ENCODE measurements around the gene LRRTM4. TPM values are rescaled to one million over a fixed set of nuclear protein-coding genes. Genes with fewer than 3 reads are reported as not detected.

LRRTM4 gene
- total and polyA plus RNA-seq, 2 of the 13 experiments (the other 11 are each of a cell fraction or from before 2014, with no cell fraction given) = 1.2 TPM

DNA sequence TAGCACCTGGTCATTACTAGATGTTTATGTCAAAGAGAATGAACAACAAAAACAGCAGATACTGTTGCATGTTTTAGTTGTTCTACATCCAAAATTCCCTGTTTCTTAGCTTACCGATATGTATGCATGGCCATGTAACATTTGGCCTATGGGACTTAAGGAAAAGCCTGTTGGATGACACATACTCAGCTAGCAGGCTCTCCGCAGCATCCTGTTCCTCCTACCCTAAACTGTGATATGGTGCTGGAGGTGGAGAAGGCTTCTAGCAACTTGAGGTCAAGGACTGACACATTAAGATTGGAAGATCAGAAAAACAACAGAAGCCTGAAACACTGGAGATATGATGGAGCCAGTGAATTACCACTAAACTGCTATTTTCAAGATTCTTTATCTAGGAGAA lies 537.8 kb downstream of the LRRTM4 start:
- no TSS peak for BruUV-seq (replicated peaks)
- FAIRE-seq (no peak), DNase-seq (ENCODE audit: low spot score) (no peak), ATAC-seq (no peak)
- Histone ChIP-seq H4K20me1 (ENCODE audit: insufficient read depth, low read length) (no peaks in the 10 kb centered on the region), H3K79me2 (ENCODE audit: insufficient read depth, low read length) (no peaks in the 10 kb centered on the region), H3K4me1 (ENCODE audit: insufficient read depth, low read length) (no peaks in the 10 kb centered on the region), H3K9ac (ENCODE audit: insufficient read depth, low read depth, low read length) (no peak overlapping the region), H2AFZ (ENCODE audit: low read length) (no peak overlapping the region), H3K4me3 (replicated peaks in 1 of 3; ENCODE audit: insufficient read depth in 1 of 3, low read depth in 2 of 3, low read length in 3 of 3) (no peak overlapping the region), H3K27me3 (ENCODE audit: control insufficient read depth in 1 of 2, insufficient read depth in 2 of 2, low read length in 2 of 2) (no peaks in the 10 kb centered on the region), H3K36me3 (replicated peaks in 1 of 2; ENCODE audit: control insufficient read depth in 1 of 2, insufficient read depth in 2 of 2, low read length in 2 of 2) (no peaks in the 10 kb centered on the region), H3K4me2 (ENCODE audit: low read depth, low read length) (no peak overlapping the region), H3K27ac (ENCODE audit: extremely low read length, insufficient read depth, low read length) (no peak overlapping the region), H3K9me3 (ENCODE audit: low read length) (no peaks in the 10 kb centered on the region)
- in situ Hi-C loops (cut with HindIII; ENCODE audit: extremely low pct_ligation_motif_present, low pct_unique_long_range_greater_than_20kb) (no loop called here), intact Hi-C loops (cut with micrococcal nuclease; ENCODE audit: unreplicated experiment) (no loop called here)
- POLR2A ChIA-PET = no interaction called here
- CTCF ChIA-PET (ENCODE audit: low intra/inter-chr PET ratio, low total read pairs) = no interaction called here
- 13% methylated on average over 2 of the region's 2 CpGs for WGBS (ENCODE audit: low lambda C conversion rate)
- TF ChIP-seq SP1 (IDR thresholded peaks at IDR 0.05) (no peak), SP1 (CRISPR knock-in tag; IDR thresholded peaks at IDR 0.05) (no peak), ZNF264 (CRISPR knock-in tag; IDR thresholded peaks at IDR 0.05) (no peak), ZNF335 (CRISPR knock-in tag; IDR thresholded peaks at IDR 0.05) (no peak), MAFK (conservative IDR thresholded peaks at IDR 0.05 in 1 of 2, IDR thresholded peaks at IDR 0.05 in 1 of 2; ENCODE audit: low read length in 2 of 2) (no peak), ZNF816 (CRISPR knock-in tag; IDR thresholded peaks at IDR 0.05; ENCODE audit: borderline replicate concordance) (no peak), ZSCAN22 (CRISPR knock-in tag; IDR thresholded peaks at IDR 0.05) (no peak)
- TF ChIP-seq, protein P1, sequence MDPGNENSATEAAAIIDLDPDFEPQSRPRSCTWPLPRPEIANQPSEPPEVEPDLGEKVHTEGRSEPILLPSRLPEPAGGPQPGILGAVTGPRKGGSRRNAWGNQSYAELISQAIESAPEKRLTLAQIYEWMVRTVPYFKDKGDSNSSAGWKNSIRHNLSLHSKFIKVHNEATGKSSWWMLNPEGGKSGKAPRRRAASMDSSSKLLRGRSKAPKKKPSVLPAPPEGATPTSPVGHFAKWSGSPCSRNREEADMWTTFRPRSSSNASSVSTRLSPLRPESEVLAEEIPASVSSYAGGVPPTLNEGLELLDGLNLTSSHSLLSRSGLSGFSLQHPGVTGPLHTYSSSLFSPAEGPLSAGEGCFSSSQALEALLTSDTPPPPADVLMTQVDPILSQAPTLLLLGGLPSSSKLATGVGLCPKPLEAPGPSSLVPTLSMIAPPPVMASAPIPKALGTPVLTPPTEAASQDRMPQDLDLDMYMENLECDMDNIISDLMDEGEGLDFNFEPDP (CRISPR knock-in tag; conservative IDR thresholded peaks at IDR 0.05) = no peak
- TF ChIP-seq, protein P2, sequence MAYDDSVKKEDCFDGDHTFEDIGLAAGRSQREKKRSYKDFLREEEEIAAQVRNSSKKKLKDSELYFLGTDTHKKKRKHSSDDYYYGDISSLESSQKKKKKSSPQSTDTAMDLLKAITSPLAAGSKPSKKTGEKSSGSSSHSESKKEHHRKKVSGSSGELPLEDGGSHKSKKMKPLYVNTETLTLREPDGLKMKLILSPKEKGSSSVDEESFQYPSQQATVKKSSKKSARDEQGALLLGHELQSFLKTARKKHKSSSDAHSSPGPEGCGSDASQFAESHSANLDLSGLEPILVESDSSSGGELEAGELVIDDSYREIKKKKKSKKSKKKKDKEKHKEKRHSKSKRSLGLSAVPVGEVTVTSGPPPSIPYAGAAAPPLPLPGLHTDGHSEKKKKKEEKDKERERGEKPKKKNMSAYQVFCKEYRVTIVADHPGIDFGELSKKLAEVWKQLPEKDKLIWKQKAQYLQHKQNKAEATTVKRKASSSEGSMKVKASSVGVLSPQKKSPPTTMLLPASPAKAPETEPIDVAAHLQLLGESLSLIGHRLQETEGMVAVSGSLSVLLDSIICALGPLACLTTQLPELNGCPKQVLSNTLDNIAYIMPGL (CRISPR knock-in tag; IDR thresholded peaks at IDR 0.05; ENCODE audit: borderline replicate concordance in 1 of 2, low read depth in 1 of 2) = no peak
- TF ChIP-seq, protein P3, sequence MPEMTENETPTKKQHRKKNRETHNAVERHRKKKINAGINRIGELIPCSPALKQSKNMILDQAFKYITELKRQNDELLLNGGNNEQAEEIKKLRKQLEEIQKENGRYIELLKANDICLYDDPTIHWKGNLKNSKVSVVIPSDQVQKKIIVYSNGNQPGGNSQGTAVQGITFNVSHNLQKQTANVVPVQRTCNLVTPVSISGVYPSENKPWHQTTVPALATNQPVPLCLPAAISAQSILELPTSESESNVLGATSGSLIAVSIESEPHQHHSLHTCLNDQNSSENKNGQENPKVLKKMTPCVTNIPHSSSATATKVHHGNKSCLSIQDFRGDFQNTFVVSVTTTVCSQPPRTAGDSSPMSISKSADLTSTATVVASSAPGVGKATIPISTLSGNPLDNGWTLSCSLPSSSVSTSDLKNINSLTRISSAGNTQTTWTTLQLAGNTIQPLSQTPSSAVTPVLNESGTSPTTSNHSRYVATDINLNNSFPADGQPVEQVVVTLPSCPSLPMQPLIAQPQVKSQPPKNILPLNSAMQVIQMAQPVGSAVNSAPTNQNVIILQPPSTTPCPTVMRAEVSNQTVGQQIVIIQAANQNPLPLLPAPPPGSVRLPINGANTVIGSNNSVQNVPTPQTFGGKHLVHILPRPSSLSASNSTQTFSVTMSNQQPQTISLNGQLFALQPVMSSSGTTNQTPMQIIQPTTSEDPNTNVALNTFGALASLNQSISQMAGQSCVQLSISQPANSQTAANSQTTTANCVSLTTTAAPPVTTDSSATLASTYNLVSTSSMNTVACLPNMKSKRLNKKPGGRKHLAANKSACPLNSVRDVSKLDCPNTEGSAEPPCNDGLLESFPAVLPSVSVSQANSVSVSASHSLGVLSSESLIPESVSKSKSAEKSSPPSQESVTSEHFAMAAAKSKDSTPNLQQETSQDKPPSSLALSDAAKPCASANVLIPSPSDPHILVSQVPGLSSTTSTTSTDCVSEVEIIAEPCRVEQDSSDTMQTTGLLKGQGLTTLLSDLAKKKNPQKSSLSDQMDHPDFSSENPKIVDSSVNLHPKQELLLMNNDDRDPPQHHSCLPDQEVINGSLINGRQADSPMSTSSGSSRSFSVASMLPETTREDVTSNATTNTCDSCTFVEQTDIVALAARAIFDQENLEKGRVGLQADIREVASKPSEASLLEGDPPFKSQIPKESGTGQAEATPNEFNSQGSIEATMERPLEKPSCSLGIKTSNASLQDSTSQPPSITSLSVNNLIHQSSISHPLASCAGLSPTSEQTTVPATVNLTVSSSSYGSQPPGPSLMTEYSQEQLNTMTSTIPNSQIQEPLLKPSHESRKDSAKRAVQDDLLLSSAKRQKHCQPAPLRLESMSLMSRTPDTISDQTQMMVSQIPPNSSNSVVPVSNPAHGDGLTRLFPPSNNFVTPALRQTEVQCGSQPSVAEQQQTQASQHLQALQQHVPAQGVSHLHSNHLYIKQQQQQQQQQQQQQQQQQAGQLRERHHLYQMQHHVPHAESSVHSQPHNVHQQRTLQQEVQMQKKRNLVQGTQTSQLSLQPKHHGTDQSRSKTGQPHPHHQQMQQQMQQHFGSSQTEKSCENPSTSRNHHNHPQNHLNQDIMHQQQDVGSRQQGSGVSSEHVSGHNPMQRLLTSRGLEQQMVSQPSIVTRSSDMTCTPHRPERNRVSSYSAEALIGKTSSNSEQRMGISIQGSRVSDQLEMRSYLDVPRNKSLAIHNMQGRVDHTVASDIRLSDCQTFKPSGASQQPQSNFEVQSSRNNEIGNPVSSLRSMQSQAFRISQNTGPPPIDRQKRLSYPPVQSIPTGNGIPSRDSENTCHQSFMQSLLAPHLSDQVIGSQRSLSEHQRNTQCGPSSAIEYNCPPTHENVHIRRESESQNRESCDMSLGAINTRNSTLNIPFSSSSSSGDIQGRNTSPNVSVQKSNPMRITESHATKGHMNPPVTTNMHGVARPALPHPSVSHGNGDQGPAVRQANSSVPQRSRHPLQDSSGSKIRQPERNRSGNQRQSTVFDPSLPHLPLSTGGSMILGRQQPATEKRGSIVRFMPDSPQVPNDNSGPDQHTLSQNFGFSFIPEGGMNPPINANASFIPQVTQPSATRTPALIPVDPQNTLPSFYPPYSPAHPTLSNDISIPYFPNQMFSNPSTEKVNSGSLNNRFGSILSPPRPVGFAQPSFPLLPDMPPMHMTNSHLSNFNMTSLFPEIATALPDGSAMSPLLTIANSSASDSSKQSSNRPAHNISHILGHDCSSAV (CRISPR knock-in tag; IDR thresholded peaks at IDR 0.05; ENCODE audit: borderline replicate concordance) = no peak
- TF ChIP-seq, protein P4, sequence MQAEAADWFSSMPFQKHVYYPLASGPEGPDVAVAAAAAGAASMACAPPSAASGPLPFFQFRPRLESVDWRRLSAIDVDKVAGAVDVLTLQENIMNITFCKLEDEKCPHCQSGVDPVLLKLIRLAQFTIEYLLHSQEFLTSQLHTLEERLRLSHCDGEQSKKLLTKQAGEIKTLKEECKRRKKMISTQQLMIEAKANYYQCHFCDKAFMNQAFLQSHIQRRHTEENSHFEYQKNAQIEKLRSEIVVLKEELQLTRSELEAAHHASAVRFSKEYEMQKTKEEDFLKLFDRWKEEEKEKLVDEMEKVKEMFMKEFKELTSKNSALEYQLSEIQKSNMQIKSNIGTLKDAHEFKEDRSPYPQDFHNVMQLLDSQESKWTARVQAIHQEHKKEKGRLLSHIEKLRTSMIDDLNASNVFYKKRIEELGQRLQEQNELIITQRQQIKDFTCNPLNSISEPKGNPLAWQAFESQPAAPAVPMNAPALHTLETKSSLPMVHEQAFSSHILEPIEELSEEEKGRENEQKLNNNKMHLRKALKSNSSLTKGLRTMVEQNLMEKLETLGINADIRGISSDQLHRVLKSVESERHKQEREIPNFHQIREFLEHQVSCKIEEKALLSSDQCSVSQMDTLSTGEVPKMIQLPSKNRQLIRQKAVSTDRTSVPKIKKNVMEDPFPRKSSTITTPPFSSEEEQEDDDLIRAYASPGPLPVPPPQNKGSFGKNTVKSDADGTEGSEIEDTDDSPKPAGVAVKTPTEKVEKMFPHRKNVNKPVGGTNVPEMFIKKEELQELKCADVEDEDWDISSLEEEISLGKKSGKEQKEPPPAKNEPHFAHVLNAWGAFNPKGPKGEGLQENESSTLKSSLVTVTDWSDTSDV (CRISPR knock-in tag; IDR thresholded peaks at IDR 0.05) = no peak
